Middle frontal gyrus (tissue), 1 donor: Measurements from ENCODE around the gene PTPRD.
A peak's percentile ranks its signal among the peaks of the same experiment; 100 is the strongest.

Experiments
- DNase-seq: peaks from one replicate; pipeline ENCODE4 v3.0.0-alpha.2; 2015; ENCODE audit warnings: low spot score; ENCODE audit errors: extremely low spot score

Gene PTPRD

GRCh38 chr9:10612641-10613398 is at the start of gene PTPRD:
PTPRD (minus strand) TSS chr9:10613002.
- peak; percentile 48 for DNase-seq

DNA sequence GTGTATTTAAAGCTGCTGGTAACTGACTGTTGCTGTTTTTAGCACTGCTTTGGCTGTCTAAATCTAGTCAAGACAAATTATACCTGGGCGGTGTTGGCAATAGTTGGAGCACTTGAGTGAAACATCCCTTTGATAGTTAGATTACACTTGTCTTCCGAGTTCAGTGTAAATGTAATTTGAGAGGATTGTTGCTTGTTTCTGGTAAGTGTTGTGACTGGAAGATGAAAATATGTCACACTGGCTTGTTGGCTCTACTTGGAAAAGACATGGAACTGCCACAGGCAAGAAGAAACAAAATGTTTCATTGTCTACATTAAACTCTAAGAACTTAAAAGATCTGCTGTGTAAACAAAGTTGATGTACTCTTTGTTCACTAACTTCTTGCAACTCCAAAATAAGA is 49.2 kb upstream of the PTPRD start:
- DNase-seq = no peak

GRCh38 chr9:10661376-10661775 is 48.6 kb upstream of the PTPRD start:
- no peak for DNase-seq

- no peak for DNase-seq
Measured at GRCh38 chr9:10651012-10651411, 38.2 kb upstream of the PTPRD start.

DNA sequence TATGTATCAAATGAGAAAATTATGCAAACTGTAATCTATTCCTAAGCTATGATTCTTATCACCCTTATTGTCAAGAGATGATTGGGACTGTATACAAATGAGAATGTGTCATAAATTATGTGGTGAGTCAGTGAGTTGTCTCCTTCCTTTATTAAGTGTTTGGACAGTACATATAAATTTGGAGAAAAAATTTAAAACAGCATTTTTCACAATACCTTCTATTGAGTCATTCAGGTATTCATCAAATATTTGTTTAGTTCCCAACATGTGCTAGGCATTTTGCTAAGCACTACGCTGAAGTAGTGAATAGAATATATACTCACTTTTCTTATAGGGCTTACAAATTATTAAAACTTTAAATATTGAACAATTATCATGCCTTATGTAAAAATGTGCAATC is 36.3 kb upstream of the PTPRD start:
- DNase-seq = no peak

DNA sequence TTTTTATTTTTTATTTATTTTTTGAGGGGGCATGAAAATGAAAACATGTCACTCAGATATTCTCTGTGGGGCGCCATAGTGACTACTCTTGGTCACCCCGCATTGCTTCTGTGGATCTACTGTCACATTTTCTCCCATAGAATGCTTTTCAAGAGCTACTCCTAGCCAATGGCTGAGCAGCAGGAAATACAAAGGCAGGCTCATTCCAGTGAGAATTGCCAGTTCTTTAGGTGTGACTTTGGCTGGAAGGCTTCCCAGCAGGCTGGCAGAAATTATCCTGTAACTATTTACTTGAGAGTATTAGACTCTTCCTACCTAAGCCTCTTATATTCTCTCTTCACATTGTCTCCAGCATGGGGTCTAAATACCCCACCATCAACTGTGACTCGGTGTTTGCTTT is 21.0 kb upstream of the PTPRD start:
- no peak for DNase-seq

DNA sequence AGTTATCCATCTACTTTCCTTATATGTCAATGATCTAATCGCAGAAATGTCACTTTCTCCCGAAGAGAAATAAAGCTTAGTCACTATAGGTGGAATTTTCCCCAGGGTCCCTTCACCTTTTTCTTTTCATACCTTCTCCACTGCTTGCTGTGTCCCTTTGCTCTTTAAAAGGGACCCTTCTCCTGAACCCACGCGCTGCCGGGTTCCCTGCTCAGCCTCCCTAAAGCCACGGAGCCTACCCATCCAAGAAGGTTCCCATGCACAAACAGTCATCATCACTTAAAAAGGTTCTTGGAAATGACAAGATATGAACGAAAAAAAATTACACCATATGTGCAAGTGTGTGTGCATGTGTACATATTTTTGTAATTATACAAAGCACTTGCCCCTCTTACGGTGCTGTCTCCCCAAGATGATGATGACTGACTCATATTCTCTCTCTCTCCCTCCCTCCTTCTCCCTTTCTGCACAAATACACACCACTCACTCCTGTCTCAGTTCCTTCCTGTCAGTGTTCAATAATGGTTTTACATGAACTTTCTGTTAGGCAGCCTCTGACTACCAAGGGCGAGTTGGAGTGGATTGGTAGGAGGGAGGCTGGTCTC is 1.5 kb upstream of the PTPRD start:
- DNase-seq = no peak

DNA sequence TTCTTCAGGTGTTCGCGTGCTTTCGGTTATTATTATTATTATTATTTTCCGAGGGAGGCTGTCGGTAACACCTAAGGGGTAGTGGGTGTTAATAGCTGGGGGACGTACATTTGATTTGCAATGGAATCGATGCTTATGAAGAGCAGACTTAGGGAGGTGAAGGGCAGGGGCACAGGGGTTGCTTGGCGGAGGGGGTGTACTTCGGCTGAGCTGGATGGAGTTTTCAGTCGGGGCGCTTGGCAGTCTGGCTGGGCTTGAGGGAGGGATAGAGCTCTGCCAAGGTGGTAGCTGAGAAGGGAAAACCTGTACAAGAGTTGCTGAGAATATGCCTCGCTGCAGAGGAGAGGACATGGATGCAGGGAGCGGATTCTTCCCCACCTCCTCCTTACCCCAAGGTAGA is 617 bp upstream of the PTPRD start:
- DNase-seq = no peak

- DNase-seq = no peak
Measured at GRCh38 chr9:10605388-10605787, 7.4 kb downstream of the PTPRD start.

GRCh38 chr9:10604927-10605326 is 7.9 kb downstream of the PTPRD start:
- DNase-seq = no peak

DNA sequence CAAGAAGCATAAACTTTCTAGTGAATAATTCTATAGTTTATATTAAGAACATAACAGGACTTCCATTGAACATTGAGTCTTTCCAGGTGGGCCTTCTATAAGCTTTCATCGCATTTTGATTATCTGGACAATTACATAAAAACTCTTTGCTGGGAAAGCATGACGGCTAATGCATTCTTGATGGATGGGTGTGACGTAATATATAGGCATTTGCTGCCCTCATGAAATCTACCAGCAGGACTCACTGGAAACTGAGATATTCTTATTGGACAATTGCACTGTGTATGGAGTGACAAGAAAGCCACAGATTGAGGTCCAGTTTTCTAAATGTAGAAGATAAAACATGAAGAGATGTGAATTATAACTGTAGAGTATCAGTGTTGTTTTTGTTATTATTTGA is 15.0 kb downstream of the PTPRD start:
- no peak for DNase-seq

GRCh38 chr9:10594482-10594881 is 18.3 kb downstream of the PTPRD start:
- no peak for DNase-seq

- no peak for DNase-seq
Measured at GRCh38 chr9:10586407-10586806, 26.4 kb downstream of the PTPRD start.

- DNase-seq = no peak
Measured at GRCh38 chr9:10571699-10572098, 41.1 kb downstream of the PTPRD start.

DNA sequence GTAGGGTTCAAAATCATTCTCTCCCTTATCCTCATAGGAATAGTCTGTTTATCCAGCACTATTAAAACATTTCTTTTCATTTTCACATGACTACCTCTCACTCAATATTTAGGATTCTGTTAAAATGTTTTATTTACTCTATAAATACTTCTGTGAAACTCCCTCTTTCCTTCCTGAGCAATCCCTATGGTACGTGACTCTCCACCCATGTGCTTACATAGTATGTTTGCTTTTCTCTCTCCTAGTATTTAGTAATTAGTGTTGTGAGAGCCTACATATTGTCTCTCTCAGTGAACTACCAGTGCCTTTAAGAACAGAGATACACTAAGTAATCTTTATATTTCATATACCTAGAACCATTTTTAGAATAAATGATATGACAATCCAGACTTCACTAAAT is 46.0 kb downstream of the PTPRD start:
- no peak for DNase-seq

DNA sequence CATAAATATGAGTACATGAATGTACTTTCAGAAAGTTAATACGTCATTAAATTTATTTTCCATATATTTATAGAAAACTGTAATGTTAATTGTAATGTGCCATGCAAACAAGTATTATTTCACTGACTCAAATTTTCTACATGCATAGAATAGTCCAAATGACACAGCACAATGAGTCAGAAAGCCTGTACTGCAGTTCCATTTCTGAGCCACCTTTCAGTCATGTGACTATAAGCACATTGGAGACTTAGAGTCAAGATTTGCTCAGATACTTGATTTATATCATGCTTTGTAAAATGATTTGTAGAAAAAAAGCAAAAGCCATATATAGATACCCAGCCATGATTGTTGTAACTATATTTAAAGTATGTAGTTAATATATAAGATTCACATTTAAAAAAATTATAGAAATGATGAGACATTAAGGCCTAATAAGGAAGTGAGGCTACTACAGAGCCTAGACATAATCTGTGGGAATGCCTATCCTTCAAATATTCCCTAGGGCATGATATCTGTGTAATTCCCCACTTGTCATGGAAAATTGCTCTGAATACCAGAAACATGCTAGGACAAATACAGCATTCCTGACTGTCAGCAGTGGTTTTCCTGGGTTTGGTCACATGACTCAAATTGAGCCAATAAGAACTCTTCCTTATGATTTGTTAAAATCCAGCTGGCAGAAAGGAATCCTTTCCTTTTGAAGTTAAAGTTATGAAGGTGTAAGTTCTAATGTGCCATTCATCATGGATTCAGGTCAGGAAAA is 50.0 kb downstream of the PTPRD start:
- no peak for DNase-seq

- DNase-seq = no peak
Measured at GRCh38 chr9:10548348-10548747, 64.5 kb downstream of the PTPRD start.

GRCh38 chr9:10538073-10538472 is 74.7 kb downstream of the PTPRD start:
- DNase-seq = no peak

DNA sequence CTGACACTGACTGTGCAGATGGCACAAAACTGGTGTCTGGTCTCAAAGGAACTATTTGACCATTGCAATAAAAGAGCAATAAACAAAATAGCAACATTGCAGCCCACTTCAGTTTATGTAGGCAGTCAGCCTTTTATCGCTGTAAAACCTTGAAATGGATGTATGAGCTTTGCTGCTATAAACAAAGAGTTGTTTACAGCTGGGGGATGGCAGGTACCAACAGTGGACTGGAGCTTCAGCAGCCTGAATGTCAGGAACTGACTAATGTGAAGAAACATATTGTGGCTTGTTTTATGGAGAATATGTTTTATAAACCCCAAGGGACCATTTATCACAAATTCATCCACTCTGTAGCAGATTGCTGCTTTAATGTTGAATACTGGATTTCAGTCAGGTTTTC is 78.0 kb downstream of the PTPRD start:
- no peak for DNase-seq

DNA sequence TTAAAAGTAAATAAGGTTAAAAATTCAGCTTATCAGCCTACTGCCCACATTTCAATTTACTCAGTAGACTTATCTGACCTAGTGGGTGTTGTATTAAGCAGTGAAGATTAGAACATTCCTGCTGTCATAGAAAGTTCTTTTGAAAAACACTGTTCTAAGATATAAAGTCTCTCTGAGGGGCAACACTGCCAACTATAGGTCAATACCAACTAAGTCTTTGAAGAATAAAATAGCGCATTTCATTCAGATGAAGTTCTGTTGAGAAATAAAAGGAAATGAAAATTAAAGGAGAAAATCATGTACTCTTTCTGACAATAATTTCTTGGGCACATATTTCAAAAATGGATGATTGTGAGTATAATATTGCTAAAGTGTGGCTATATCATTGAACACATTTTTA is 86.8 kb downstream of the PTPRD start:
- no peak for DNase-seq

GRCh38 chr9:10523164-10523563 is 89.6 kb downstream of the PTPRD start:
- DNase-seq = no peak

GRCh38 chr9:10512144-10512543 is 100.7 kb downstream of the PTPRD start:
- DNase-seq = no peak

DNA sequence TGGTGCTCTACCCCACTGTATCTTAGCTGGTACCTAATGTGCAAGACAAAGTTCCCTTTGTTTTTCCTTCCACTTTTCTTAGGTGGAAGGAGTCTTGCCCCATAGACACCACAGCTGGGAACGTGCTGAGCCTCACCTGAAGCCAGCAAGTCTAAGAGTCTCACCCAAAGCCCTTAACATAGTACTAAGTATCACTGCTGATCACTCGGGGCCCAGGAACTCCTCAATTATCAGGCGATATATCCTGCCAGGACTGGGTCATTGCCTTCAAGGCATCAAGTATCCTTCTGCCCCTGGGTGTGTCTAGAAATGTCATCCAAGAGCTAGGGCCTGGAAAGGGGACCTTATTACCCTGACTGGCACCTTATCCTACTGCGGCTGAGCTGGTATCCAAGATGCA is 123.9 kb downstream of the PTPRD start:
- no peak for DNase-seq
